Lung (tissue), 12 donors: ENCODE measurements around the gene CRYBA4. TPM values are rescaled to one million over a fixed set of nuclear protein-coding genes. Genes with fewer than 3 reads are reported as not detected.

Experiments used
- ATAC-seq: fragments of 200-7000 bp; cut with Tn5 transposase; one replicate; pipeline ENCODE4 v1.9.1; 2020; ENCODE audit warnings: moderate number of reproducible peaks; ENCODE audit not compliant: insufficient read depth, low FRiP score
- DNase-seq, 3 donors: peaks; one replicate each; pipeline ENCODE4 v3.0.0-alpha.2; 2013 to 2017
- H3K27ac ChIP-seq, 2 donors: one replicate each; pipeline ENCODE4 v1.5.1; 2013; ENCODE audit warnings: mild to moderate bottlenecking in 2 of 2, moderate library complexity in 2 of 2, control low read depth in 1 of 2, inconsistent platforms in 1 of 2, low read depth in 1 of 2, low read length in 1 of 2
- H3K27me3 ChIP-seq, 3 donors: one replicate each; pipeline ENCODE4 v1.5.1; 2013; ENCODE audit warnings: low read length in 2 of 3; ENCODE audit not compliant: control insufficient read depth in 3 of 3, insufficient read depth in 3 of 3
- H3K36me3 ChIP-seq, 4 donors: one replicate each; pipeline ENCODE4 v1.5.1; 2013; ENCODE audit warnings: low read length in 4 of 4, mild to moderate bottlenecking in 1 of 4, moderate library complexity in 1 of 4; ENCODE audit not compliant: control insufficient read depth in 4 of 4, insufficient read depth in 4 of 4
- H3K4me1 ChIP-seq, 5 donors: one replicate each; pipeline ENCODE4 v1.5.1; 2013; ENCODE audit warnings: low read length in 5 of 5, mild to moderate bottlenecking in 2 of 5, moderate library complexity in 1 of 5; ENCODE audit not compliant: control insufficient read depth in 5 of 5, insufficient read depth in 5 of 5
- H3K4me3 ChIP-seq: one replicate; pipeline ENCODE4 v1.5.1; 2013; ENCODE audit warnings: mild to moderate bottlenecking, control low read depth, moderate library complexity
- H3K9ac ChIP-seq, 2 donors: one replicate each; pipeline ENCODE4 v1.5.1; 2013; ENCODE audit warnings: low read length in 2 of 2, control low read depth in 1 of 2; ENCODE audit not compliant: insufficient read depth in 1 of 2
- H3K9me3 ChIP-seq, 4 donors: one replicate each; pipeline ENCODE4 v1.5.1; 2013; ENCODE audit warnings: low read length in 3 of 4, mild to moderate bottlenecking in 1 of 4, moderate library complexity in 1 of 4; ENCODE audit not compliant: control insufficient read depth in 4 of 4, insufficient read depth in 3 of 4
- WGBS, 2 donors: extraction: QIAGEN DNeasy Blood & Tissue Kit; methylation state at CpG; one replicate each; pipeline ENCODE4 v1.1.7; 2013; 5-methylcytosine and 5-hydroxymethylcytosine counted together
- polyA plus RNA-seq, 2 donors: library from polyadenylated mRNA; stranded (reverse); fragments of 200-250 nt; gene quantifications; one replicate each; pipeline ENCODE4 v1.2.1, GENCODE V29; 2013
- total RNA-seq, 2 donors: library from RNA; depleted of rRNA in 1 of 2; stranded (reverse); fragments of >200 nt in 1 of 2; gene quantifications; one replicate each; pipeline ENCODE4 v1.2.1, GENCODE V29; 2014 to 2021
- TF ChIP-seq, protein P1 (sequence below): IDR thresholded peaks from 2 replicates; pipeline ENCODE4 v1.5.1; 2012; ENCODE audit warnings: mild to moderate bottlenecking; ENCODE audit errors: control extremely low read depth, extremely low read depth
- donor health status: control.
- donor health status: control.
- donor health status: Bipolar disorder and iron deficiency.
- donor health status: healthy.
- donor health status: DM: yes; HTN: yes; CAD: no.

CRYBA4 gene
- total and polyA plus RNA-seq, 4 donors: 0.06 to 0.22 TPM; not detected in 2

- TF ChIP-seq, protein P1, sequence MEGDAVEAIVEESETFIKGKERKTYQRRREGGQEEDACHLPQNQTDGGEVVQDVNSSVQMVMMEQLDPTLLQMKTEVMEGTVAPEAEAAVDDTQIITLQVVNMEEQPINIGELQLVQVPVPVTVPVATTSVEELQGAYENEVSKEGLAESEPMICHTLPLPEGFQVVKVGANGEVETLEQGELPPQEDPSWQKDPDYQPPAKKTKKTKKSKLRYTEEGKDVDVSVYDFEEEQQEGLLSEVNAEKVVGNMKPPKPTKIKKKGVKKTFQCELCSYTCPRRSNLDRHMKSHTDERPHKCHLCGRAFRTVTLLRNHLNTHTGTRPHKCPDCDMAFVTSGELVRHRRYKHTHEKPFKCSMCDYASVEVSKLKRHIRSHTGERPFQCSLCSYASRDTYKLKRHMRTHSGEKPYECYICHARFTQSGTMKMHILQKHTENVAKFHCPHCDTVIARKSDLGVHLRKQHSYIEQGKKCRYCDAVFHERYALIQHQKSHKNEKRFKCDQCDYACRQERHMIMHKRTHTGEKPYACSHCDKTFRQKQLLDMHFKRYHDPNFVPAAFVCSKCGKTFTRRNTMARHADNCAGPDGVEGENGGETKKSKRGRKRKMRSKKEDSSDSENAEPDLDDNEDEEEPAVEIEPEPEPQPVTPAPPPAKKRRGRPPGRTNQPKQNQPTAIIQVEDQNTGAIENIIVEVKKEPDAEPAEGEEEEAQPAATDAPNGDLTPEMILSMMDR: no peak
- DNase-seq: no peak
- peaks cover 0 to 48% (median 47%) of the 10 kb centered on the region in 3 donors for H3K27me3 ChIP-seq
- no peak overlapping the region for H3K9ac ChIP-seq
- no peaks in the 10 kb centered on the region for H3K9me3 ChIP-seq
- H3K4me1 ChIP-seq: peaks cover 0 to 13% (median 0%) of the 10 kb centered on the region in 5 donors
- no peaks in the 10 kb centered on the region for H3K36me3 ChIP-seq
- H3K27ac ChIP-seq: no peak overlapping the region
- no peak overlapping the region for H3K4me3 ChIP-seq
- ATAC-seq: no peak
- WGBS, 2 donors: 77 to 90% methylated on average over 7 of the region's 7 CpGs
These were observed 39.3 kb downstream of the CRYBA4 start for GRCh38 chr22:26660961-26661578.

DNA sequence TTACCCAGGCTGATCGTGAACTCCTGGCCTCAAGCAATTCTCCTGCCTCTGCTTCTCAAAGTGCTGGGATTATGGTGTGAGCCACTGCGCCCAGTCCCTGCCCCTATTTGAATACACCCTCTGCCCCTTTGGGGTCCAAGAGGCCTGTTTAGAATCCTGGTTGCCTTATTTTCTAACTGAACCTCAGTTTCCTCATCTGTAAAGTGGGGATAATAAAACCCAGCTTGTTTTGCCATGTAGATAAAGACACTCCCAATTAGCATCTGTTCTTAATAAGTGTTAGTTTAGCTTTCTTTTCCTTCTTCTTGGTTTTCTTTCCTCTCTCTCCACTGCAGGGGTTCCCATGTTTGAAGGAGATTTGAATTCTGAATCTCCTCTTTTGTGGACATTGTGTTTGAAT lies 40.4 kb downstream of the CRYBA4 start:
- Histone ChIP-seq H3K27ac (no peak overlapping the region), H3K4me3 (no peak overlapping the region), H3K4me1 (peaks cover 0 to 10% (median 0%) of the 10 kb centered on the region in 5 donors), H3K9ac (no peak overlapping the region), H3K27me3 (peaks cover 0 to 45% (median 38%) of the 10 kb centered on the region in 3 donors), H3K36me3 (no peaks in the 10 kb centered on the region), H3K9me3 (no peaks in the 10 kb centered on the region)
- DNase-seq (no peak), ATAC-seq (no peak)
- TF ChIP-seq, protein P1: no peak
- WGBS, 2 donors: 90 to 94% methylated on average over 2 of the region's 2 CpGs

DNA sequence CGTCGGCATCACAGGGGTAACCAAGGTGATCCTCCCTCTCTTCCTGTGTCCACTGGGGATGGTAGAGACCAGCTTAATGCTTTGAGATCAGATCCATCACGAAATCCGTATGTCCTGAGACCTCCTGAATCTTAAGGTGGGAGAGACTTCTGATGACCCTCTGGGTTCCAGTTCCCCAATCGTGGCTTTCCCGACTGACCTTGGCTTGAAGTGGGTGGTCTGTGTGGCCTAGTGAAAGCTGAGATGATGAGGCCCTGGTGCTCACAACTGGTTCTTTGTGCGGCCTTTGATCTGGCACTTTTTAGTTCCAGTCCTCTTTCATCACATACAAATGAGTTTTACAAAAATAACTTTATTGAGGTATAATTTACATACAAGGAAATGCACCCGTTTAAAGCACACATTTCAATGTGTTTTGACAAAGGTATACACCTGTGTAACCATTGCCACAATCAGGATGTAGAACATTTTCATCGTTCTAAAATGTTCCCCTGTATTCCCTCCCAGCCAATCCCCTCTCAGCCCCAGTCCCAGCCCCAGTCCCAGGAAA lies 41.7 kb downstream of the CRYBA4 start:
- 81 to 86% methylated on average over 9 of the region's 9 CpGs for WGBS, 2 donors
- Histone ChIP-seq H3K9me3 (no peaks in the 10 kb centered on the region), H3K4me1 (peaks cover 0 to 6% (median 0%) of the 10 kb centered on the region in 5 donors), H3K36me3 (no peaks in the 10 kb centered on the region), H3K4me3 (no peak overlapping the region), H3K27me3 (peaks cover 0 to 37% (median 29%) of the 10 kb centered on the region in 3 donors), H3K27ac (no peak overlapping the region), H3K9ac (no peak overlapping the region)
- no peak for ATAC-seq
- TF ChIP-seq, protein P1: no peak
- DNase-seq: no peak
